ENCODE results near the gene KCNQ1.

KCNQ1 gene

DNA sequence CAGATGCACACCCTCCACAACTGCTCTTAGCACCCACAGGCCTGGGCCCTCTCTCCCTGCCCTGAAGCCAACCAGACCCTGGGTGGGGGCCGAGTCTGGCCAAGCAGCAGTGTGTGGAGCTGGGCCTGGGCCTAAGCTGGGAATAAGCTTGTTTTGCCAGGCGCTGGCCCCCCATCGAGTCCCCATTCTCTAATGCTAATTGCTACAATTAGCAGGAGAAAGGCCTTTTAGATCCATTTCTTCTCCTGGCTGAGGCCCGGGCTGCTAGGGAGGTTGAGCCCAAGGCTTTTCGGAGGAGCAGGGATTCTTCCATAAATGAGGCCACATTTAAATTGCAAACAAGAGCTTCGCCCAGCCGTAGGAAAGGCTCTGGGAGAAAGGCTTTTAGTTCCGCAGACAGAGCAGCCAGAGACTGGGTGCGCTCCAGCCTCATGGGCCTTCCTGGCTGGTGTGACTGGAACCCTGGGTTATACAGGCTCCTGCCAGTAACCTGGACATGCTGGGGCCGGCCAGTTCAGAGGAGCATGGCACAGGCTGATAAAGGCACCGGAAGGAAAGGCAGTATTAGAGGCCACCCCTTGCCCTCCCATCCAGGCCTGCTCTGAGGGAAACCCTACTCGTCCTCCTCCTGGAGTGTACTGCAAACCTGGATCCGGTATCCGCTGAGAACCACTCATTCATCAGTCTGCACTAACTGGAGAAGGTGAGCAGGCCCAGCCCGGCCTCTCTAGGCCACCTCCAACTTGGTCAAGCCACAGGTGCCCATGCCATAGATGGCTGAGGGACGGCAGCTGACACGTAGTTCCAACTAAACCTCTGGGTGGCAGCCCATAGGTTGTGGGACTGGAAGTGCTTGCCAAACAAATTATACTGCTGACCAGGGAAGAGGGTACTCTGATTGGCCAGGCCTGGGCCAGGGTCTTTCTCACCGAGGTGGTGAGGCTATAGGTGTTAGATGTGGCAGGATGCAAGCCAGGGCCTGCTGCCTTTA is 248.8 kb downstream of the KCNQ1 start:
- no peak for DNase-seq

GRCh38 chr11:2694495-2694894 is 249.7 kb downstream of the KCNQ1 start:
- DNase-seq: no peak

DNA sequence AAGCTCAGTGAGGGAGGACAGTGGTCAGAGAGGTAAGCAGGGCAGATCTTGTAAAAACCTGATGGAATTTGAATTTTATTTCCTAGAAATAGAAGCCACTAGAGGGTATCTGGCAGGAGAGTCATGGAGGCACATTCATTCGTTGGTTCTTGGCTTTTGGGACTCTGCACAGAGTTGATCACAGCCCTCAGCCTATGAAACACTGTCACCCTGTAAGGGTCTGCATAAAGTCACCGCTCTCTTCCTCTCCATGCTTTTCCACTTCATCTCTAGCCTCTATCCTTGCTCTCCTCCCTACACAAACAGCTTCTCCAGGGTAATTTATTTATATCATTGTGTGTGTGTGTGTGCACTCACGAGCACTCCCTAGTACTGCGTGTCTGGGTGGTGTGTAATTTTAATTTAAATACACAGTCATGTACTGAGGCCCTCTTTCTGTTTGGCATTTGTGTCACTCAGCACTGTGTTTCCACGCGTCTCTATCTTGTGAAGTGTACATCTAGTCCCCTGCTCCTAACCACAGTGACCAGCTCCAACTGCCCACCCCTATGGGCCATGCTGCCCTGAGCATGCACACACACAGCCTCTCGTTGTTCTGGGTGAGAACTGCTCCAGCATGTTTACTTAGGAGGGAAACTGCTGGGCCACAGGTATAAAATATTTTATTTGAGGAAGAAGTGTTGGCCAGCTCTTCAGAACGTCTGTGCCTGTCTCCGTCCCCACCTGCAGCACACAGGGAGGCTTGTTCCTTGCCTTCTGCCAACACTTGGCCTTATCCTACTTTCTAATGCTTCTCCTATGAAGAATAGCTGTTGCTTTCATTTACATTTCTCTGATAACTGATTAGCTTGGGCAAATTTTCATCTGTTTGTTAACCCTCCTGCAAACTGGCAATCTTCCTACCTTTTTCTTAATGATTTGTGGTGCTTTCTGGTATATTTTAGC is 250.5 kb downstream of the KCNQ1 start:
- DNase-seq: no peak

- no peak for DNase-seq
Measured at GRCh38 chr11:2696455-2696854, 251.6 kb downstream of the KCNQ1 start.

DNA sequence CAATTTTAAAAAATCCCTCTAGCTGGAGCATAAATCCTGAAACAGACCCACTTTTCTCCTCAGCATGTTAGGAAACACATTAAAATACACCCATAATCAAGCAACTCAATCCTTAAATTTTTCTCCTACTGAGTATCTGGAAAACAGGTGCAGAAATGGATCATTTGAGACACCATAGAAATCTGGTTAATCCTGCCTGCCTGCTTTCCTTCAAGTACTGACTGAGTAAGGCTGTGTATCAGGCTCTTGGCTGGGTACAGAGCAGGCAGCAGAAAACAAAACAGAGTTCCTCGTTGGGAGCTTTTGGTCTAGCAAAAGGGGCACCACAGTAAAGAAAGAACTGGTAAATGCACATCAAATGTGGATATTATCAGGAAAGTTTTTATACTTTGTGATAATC is 253.1 kb downstream of the KCNQ1 start:
- no peak for DNase-seq

- DNase-seq: no peak
Measured at GRCh38 chr11:2698386-2699184, 253.8 kb downstream of the KCNQ1 start.

DNA sequence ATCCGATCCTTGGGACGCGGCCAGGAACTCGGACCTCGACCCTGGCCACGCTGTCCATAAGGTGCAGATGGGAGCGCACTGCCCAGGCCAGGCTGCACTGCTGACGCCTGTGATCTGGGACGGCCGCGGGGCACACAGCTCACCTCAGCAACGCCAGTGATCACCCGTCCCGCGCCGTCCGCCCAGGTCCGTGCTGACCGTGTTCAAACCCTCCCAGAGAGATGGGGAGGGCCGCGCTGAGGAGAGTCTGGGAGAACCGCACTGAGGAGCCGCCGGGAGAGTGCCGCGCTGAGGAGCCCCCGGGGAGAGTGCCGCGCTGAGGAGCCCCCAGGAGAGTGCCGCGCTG is 254.3 kb downstream of the KCNQ1 start:
- no peak for DNase-seq

DNA sequence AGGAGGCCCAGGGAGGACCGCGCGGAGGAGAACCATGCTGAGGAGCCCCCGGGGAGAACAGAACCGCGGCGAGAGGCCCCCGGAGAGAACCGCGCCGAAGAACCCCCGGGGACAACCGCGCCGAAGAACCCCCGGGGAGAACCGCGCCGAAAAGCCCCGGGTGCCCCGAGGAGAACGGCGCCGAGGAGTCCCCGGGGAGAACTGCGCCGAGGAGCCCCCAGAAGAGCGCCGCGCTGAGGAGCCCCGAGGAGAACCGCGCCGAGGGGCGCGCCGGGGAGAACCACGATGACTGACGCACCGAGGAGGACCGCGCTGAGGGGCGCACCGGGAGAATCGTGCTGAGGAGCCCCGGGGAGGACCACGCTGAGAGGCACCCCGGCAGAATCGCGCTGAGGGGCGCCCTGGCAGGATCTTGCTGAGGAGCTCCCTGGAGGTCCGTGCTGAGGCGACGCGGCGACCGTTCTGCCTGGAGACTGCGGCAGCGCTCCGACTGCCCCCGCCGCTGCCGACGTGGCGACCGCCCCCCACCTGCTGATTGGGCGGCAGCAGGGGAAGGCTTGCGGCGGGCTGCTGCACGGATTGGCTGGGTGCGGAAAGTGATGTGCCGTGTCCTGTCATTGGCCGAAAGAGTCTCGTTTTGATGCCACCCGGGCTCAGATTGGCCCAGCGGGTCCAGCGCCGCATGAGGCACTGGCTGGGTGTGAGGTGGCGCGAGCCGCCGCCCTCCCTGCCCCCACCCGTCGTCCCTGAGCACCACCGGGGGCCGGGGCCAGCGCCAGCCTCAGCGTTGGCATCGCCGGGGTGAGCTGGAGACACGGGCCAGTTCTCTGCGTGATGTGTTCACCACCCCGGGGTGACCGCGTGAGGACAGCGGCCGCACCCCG is 255.0 kb downstream of the KCNQ1 start, which contains the start of gene KCNQ1OT1:
KCNQ1OT1 (minus strand) TSS at position 464 of the 884 bp plus-strand sequence.
- DNase-seq: peak; percentile 80

- DNase-seq: no peak
Measured at GRCh38 chr11:2700415-2701211, 255.8 kb downstream of the KCNQ1 start.

DNA sequence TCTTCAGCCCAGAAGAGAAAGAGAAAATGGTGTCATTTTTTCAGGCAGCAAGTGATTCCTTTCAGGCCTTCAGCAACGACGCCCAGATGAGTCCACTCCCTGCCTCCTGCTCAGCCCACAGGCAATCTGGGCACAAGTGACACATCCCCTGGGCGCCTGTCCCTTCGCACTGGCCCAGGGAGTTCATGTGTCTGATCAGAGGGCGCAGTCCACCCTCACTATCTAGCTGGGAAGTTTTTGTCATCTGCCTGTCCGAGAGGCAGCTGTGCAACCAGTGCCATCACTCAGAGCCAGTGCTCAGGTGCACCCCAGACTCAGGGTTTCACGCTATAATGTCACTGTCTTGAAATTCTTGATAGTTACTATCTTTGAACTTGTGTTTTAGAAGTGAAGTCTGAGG is 256.4 kb downstream of the KCNQ1 start:
- DNase-seq: no peak

DNA sequence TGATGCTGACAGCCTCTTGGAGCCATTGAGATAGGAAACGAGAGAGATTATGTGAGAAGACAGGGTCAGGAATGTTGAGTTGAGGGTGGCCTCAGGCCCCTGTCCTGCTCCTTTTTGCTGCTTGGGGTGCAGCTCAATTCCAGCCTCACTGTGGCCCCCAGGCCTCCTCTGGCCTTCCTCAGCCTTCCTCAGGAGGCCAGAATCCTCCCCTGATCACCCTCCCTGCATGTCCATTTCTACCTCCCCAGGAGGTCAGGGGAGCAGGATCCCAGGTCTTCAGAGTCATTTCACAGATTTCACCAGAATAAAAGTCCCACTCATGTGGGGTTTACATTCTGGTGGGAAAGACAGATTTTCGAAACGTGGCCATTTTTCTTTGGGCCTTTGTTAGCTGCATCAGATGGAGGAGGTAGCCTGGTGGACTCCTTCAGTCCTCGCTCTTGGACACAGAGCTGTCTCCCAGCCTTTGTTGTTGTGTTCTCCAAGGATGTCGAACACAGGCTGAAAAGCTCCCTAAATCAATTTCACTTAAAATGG is 257.2 kb downstream of the KCNQ1 start:
- DNase-seq: no peak

DNA sequence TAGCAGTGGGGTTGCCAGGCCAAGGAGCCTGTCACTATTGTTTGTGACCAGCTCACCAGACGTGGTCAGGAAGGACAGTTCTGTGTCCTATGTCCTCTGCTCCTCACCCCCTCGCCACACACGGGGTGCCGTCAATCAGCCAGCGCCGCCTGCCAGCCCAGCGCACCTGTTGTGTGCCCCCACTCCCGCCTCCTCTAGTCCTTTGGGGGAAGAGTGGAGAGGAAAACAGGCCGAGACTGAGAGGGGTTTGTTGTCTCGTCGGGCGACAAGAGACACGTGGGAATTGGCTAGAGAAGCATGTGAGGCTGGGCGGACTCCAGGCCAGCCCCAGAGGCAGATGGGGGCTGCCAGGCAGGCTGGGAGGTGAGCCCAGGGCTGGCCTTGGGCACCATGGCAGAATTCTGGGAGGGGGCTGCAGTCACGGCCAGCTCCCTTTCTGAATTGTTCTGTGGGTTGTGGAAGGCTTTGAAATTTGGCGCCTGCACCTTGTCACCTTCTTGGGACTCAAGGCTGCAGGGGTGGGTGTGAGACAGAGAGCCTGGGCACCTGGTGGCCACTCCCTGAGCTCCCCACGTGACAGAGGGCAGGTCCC is 258.1 kb downstream of the KCNQ1 start:
- DNase-seq: no peak

DNA sequence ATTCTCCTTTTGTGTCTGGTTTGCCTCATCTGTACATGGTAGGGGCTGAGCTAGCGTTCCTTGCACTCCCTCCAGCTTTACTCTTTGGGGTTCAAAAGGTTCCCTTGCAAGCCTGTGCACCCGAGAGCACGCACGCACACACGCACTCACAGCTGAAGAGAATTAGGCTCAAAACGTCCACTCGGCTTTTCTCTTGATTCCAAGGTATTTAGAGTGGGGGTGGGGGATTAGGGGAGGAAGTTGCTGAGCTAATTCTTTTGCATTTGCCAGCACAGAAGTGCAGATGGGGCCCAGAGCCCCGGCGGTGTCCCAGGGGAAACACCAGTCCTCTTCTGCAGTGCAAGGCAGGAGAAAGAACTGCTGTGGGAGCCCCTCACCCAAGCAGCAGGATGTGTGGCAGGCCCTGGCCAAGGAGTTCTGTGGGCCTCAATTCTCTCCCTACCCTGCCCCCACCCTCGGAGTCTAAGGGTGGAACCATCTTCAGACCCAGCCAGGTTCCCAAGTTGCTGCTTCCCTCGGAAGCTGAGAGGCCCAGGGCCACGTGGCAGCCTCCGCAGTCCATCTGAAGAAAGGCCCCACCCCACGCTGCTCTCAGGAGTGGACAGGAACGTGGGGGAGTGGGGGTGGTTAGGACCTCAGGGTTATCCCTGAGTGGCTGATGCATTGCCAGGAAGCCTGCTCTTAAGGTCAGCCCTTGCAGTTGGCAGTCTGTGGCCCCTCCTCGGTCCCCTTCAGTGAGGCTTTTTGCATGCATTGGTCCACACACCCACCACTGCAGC is 258.7 kb downstream of the KCNQ1 start:
- DNase-seq: no peak

- no peak for DNase-seq
Measured at GRCh38 chr11:2704356-2704755, 259.5 kb downstream of the KCNQ1 start.

DNA sequence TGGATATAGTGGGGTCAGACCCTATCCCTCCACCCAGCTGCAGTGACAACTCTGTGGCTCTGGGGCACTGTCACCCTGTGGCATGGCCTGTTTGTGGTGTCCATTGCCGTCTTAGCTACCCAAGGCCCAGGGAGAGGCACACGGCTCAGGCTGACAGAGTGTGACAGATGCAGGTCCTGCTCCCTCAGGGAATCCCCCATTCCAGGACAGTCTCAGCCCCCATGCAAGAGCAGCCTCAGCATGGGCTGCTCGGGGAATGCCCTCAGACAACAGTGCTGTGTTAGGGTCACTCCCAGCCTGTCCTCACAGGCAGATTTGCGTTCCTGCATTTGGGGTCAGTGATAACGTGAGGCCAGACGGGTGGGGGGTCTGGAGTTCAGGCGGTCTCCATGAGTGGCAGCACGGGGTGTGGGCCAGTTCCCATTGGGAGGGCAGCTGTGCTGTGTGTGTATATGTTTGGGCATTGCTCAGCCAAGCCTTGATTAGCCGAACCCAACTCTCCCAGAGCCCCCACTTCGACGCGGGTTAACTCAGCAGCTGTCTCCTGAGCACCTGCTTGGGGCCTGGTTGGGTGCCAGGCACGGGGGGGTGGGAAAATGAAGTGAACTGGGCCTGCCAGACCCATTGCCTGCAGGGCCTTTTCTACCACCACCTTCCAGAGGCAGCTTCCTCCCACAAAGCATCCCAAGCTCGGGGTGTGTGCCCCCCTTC is 260.2 kb downstream of the KCNQ1 start:
- DNase-seq: no peak

DNA sequence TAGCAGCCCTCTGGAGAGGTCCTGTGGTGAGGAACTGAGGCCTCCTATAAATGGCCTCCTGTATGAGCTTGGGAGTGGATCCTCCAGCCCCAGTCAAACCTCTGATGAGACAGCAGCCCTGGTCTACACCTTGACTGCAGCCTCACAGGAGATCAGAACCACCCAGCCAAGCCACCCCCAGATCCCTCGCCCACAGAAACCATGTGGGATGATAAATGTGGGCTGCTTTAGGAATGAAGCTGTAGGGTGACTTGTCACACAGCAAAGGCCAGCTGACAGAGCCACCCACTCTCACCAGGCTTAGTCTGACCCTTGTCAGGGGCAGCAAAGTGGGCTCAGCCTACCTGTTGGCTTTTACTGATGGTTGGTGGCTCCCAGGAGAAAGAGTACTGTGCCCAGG is 261.5 kb downstream of the KCNQ1 start:
- no peak for DNase-seq

DNA sequence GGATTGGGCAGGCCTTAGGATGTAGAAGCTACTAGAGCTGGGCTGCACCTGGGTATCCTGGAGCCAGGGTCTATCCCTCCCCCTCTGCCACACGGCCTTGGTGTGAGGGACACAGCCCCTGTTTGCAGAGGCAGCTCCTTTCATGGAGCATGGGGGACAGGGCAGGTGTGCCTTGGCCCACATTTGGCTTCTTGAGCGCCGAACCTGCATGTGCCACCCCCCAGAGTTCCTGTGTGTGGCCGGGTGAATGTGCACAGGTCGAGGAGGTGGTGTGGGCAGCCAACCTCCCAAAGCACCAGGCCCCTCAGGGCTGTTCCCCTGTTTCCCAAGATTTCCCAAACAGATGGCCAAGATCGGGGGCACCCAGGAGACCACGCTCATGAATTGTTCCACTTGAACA is 262.9 kb downstream of the KCNQ1 start:
- no peak for DNase-seq

- no peak for DNase-seq
Measured at GRCh38 chr11:2708151-2708581, 263.4 kb downstream of the KCNQ1 start.
